Activated effector memory CD4-positive, alpha-beta T cell treated with anti-CD3 and anti-CD28 coated beads, Interleukin-2, amount 50 U/mL, for 16 hours (primary cell): ENCODE data around the gene NPY2R.

Source experiments
- DNase-seq: peaks from one replicate; pipeline ENCODE4 v3.0.0-alpha.2; 2020

The NPY2R gene

GRCh38 chr4:155208258-155209054 is at the start of gene NPY2R:
NPY2R (plus strand) TSS chr4:155208636; CDS start chr4:155213940, 5,304 bp downstream.
- no peak for DNase-seq

GRCh38 chr4:155161357-155161756 is 47.1 kb upstream of the NPY2R start:
- DNase-seq = no peak

GRCh38 chr4:155164718-155165117 is 43.7 kb upstream of the NPY2R start:
- DNase-seq = no peak

- DNase-seq = no peak
Observed at GRCh38 chr4:155170569-155170968, 37.9 kb upstream of the NPY2R start.

- DNase-seq = no peak
Observed at GRCh38 chr4:155173371-155173770, 35.1 kb upstream of the NPY2R start.

GRCh38 chr4:155174668-155175067 is 33.8 kb upstream of the NPY2R start:
- DNase-seq = no peak

GRCh38 chr4:155179216-155179615 is 29.2 kb upstream of the NPY2R start:
- no peak for DNase-seq

- no peak for DNase-seq
Observed at GRCh38 chr4:155186972-155187371, 21.5 kb upstream of the NPY2R start.

GRCh38 chr4:155187989-155188388 is 20.4 kb upstream of the NPY2R start:
- no peak for DNase-seq

- no peak for DNase-seq
Observed at GRCh38 chr4:155190099-155190498, 18.3 kb upstream of the NPY2R start.

GRCh38 chr4:155197757-155198156 is 10.7 kb upstream of the NPY2R start:
- DNase-seq = no peak

- DNase-seq = no peak
Observed at GRCh38 chr4:155207534-155208257, 740 bp upstream of the NPY2R start.

- no peak for DNase-seq
Observed at GRCh38 chr4:155220025-155220424, 11.6 kb downstream of the NPY2R start.

GRCh38 chr4:155227131-155227530 is 18.7 kb downstream of the NPY2R start:
- no peak for DNase-seq

- no peak for DNase-seq
Observed at GRCh38 chr4:155228713-155229112, 20.3 kb downstream of the NPY2R start.

- DNase-seq = no peak
Observed at GRCh38 chr4:155232432-155232831, 24.0 kb downstream of the NPY2R start.

GRCh38 chr4:155234206-155234605 is 25.8 kb downstream of the NPY2R start:
- DNase-seq = no peak

GRCh38 chr4:155237567-155237966 is 29.1 kb downstream of the NPY2R start:
- DNase-seq = no peak

GRCh38 chr4:155241225-155241624 is 32.8 kb downstream of the NPY2R start:
- no peak for DNase-seq

- no peak for DNase-seq
Observed at GRCh38 chr4:155241664-155242063, 33.2 kb downstream of the NPY2R start.

- DNase-seq = no peak
Observed at GRCh38 chr4:155245105-155245504, 36.7 kb downstream of the NPY2R start.

- no peak for DNase-seq
Observed at GRCh38 chr4:155248002-155248896, 39.8 kb downstream of the NPY2R start.

GRCh38 chr4:155249016-155249566 is 40.7 kb downstream of the NPY2R start:
- DNase-seq = no peak
